HS-5 (cell line): ENCODE measurements around the gene CCR7.

Source experiments
- DNase-seq: peaks from one replicate; pipeline ENCODE4 v3.0.0-alpha.2; 2012; ENCODE audit warnings: low read depth

Gene CCR7, protein sequence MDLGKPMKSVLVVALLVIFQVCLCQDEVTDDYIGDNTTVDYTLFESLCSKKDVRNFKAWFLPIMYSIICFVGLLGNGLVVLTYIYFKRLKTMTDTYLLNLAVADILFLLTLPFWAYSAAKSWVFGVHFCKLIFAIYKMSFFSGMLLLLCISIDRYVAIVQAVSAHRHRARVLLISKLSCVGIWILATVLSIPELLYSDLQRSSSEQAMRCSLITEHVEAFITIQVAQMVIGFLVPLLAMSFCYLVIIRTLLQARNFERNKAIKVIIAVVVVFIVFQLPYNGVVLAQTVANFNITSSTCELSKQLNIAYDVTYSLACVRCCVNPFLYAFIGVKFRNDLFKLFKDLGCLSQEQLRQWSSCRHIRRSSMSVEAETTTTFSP

GRCh38 chr17:40564883-40565768 lies at the start of gene CCR7:
CCR7 (minus strand) TSS chr17:40565472; CDS start chr17:40565409, 63 bp downstream.
- no peak for DNase-seq

DNA sequence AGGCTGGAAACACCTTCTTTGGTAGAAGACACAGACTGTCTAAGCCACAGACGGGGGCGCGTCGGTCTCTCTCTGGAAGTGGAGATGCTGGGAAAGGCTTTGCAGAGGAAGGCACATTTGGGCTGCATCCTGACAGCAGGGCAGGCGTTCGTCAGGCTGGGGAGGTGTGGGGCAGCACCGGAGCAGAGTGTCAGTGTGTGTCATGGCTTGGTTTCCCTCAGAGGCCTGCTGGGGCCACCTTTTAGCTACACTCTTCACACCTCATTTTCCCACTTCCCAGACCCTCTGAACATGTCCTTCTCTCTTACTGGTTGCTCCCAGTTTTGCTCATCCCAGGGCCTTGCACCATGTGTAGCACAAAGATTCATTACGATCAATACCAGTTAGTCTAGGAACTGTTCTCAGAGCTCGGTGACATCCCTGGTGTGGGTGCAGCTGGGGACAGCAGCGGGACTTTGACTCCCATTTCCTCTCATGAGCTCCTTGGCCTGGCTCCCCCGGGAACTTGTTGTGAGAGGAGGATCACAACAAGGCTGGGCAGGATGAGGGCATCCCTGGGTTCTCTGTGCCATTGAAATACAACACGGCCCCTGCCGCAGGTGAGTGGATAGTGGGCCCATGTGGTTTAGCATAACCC lies 49.3 kb upstream of the CCR7 start:
- DNase-seq, result no peak

DNA sequence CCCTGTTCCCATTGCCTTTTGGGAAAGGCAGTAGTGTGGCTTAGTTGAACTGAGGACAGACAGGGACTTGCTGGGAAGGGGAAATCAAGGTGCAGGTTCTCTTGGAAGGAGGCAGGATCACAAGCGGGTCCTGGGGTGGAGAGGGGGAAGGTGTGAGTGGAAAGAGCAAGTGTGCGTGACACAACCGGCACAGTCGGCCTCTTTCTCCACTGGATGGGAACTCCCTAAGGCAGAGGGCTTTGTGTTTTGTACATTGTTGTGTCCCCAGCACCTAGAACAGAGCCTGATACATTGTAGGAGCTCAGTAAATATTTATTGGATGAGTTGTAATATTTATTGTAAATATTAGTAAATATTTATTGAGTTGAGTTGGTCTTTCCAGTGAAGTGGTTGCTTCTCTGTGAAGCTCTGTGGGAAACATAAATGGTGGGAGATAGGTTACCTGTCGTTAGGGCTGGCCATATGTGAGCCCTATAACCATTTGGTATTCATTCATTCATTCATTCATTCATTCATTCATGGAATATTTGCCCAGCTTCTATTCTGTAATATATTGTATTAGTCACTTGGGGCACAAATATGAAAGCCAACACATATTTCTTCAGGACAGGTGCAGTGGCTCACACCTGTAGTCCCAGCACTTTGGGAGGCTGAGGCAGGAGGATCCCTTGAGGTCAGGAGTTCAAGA lies 48.3 kb upstream of the CCR7 start:
- DNase-seq, result no peak

DNA sequence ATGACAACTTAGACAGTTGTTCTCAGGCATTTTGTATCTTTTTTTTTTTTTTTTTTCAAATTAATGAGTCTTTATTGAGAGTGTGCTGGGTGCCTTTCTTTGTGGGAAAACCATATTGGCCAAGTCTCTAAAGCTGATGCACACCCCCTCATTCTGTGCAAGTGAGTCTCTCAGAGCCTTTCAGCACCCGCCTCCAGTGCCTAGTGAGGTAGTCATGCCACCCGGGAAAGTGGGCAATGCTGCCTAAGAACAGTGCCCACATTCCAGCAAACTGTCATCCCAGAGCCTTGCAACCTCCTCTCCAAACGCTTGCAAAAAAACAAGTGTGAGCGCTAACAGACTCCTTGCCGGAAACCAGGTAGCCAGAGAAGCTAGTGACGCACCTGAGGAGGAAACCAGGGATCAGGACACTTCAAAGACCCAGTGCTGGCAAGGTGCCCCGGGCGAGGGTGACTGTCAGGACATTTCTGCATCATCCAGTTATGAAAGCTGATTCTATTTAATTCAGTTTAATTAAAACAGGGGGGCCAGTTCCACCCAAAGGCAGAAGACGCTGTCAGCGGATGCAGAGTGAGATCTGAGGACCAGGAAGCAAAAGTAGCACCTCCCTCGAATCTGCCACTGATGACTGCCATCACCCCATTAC lies 47.5 kb upstream of the CCR7 start:
- no peak for DNase-seq

GRCh38 chr17:40611840-40612474 lies 46.7 kb upstream of the CCR7 start:
- no peak for DNase-seq

DNA sequence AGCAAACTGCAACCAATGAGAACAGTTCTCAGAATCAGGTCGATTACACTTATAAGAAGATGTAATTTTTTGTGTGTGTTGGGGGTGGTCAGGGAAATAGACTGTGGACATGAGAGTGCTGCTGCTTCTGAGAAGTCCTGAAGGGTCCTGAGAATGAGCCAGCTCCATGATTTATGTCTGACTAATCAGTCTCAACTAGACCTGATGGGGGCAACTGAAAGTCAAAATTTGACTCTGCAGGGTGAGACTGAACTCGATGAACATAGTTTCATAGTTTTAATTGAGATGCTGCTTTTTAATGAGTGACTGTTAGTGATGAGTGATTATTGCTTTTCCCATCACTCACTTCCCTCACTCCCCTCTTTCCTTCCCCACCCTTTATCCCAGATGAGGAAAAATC lies 45.1 kb upstream of the CCR7 start:
- no peak for DNase-seq

DNA sequence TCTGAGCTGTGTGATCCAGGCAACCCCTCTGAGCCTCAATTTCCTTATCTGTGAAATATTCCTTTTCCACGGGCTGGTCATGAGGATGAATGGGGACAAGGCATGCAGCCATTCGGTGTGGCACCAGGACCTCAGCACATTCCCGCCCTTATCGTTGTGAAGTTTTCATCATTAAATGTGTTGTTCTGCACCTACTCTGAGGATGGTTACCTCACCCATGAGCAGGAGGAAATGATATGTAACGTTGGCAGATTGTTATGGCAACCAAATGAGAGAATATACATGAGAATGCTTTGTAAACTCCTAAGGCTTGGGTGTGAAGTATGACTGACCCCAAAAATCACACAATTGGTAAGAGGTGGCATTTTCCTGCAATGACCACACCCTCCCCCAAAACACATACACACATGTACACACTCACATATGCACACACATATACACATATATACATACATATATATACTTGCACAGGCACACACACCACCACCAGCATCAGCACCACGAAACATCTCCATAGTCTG lies 42.8 kb upstream of the CCR7 start:
- DNase-seq, result no peak

- DNase-seq, result no peak
Measured at GRCh38 chr17:40607641-40608040, 42.4 kb upstream of the CCR7 start.

DNA sequence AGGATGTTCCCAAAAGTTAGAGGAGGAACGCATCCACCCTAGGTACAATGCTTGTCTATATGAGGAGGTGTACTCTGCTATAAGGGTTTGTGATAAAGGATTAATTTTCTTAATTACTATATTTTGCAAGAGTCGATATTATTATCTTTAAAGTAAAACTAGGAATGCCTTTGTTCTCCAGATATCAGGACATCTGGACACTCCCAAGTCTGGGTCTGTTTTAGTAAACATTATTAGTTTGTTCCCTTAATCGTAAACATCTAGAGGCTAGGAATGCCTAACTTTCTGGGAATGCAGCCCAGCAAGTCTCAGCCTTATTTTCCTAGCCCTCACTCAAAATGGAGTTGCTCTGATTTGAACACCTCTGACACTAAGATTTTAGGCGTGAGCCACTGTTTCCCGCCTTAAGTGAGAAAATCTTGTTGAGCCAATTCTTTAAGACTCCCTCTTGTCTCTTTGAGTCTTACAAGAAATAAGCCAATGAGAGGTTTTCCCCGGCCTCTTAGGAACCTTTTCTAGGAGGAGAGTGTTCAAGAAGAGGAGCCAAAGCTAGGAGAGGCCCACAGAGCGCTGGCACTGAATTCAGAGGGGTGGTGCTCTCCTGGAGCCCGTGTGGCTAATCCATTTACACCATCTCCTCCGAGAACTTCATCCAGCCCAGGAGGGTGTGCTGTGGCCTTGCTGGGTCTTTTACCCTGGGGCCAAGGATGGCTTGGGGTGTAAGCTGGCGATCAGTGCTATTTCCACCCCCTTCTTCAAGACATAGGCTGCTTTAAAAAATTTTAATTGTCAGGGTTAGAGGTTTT lies 41.5 kb upstream of the CCR7 start:
- DNase-seq, result no peak

DNA sequence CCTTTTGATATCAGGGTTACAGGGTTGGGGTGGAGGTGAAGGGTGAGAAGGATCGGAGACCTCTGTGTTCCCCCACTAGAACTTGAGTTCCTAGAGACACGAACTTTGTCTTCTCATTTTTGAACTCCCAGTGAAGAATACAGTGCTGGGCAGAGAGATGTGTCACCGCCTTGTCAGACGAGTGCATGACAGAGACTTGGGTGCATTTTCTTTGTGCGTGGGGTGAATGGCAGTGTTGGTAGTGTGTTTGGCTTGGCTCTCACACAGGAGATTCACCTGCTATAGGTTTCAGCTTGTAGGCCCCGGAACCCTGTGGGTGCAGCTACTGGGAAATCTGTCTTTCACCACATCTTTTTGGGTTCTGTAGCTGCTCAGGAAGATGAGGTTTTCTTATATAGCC lies 40.0 kb upstream of the CCR7 start:
- no peak for DNase-seq

DNA sequence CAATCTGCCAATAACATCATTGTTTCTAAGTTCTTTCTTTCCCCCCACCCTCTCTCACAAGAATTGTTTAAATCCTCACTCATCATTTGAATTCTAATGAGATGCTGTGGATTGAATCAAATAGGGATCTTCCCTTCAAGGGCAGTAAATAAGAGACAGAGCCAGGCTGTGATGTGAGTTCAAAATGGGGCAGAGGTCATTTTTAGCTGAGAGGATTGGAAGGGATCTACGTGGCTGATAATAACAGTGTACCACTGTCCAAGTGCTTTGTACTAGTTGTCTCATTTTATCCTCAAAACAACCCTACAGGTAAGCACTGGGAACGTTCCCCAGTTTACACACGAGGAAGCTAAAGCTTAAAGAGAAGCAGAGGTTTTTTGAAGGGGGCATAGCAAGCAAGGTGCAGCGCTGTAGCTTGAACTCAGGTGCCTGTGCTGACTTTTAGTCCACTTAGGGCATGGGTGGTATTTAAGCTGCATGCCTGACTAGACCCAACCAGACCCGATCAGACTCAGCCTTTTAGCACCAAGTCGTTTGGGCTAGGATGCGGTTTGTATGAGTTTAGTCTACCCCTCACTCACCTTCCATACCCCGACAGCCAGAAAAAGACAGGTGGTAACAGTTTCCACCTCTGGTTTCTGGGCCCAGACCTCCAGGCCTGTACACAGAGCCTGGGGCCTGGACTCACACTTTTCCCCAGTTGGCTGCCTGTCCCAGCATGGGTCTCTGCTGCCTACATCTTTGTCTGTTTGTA lies 39.2 kb upstream of the CCR7 start:
- no peak for DNase-seq

- no peak for DNase-seq
Measured at GRCh38 chr17:40602445-40603443, 37.5 kb upstream of the CCR7 start.

DNA sequence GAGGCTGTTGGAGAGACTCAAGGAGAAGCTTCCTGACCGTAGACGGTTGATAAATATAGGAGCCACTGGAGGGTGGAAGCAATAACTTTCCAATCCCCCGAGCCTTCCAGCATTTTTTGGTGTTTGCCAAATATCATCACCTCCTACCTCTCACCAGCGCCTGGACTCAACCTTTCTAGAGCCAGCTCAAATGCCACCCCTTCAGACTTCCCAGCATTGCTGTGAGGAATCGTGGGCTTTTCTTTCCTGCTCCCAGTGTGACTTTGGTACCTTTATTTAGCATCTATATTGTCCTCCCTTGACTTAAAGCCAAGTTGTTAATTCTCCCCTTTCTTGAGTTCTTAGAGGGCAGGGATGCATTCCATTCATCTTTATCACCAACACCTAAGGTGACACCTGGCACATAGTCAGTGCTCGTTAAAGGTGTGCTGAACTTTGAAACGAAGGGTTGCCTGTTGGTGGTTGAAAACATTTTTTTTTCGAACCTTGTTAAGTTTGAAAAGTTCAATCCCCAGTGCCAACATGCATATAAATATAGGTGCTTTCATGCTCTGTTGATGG lies 35.3 kb upstream of the CCR7 start:
- DNase-seq, result no peak

DNA sequence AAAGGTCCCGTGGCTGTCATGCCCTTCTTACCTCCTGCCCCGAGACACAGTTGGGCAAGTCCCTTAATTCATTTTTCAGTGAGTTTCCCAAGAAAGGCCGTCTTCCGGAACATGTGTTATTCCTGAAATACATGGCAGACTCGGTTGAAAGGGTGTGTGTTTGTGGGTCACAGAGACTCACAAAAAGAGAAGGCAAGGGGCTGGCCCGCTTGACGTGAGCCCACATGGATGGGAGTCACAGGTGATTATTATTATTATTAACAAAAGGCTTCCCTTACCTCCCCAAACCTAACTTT lies 34.1 kb upstream of the CCR7 start:
- no peak for DNase-seq

DNA sequence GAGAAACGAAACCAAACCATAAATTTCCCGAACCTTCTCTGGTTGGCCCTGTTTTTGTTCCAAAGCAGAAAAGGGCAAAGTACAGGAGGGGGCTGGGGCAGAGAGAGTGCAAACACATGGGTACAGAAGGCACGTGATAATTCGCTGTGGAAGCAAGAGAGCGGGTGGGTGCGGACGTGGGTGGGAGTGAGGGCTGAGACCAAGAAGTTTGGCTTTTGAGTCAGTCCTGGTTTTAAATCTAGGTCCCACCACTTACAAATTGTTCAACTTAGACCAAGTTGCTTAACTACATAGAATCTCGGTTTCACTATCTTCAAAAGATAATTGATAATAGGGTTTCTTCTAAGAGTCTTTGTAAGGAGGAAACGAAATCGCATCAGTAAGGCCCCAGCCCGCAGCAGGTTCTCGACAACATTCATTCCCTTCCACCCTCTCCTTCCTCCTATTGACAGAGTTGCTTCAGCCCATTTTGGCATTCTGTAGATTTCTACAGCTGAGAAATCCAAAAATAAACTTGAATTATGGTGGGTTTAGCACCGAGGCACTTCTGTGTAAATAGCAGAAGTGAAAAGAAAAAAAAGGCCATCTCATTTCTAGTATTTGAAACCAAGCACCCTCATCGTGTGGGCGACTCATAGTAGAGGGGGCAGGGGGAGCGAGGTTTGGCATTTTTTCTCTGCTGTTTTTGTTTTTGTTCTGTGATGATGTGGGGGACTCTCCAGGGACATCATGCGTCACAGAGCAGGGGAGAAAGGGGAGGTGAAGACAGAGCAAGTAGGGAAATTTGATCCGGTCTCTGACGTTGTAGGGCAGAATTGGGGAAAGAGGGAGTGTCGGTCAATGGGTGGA lies 33.6 kb upstream of the CCR7 start:
- DNase-seq, result no peak

- no peak for DNase-seq
Measured at GRCh38 chr17:40598301-40598618, 33.0 kb upstream of the CCR7 start.
